ENCODE data around the gene FAM53A.

FAM53A gene

GRCh38 chr4:1660948-1661677 lies 23.0 kb downstream of the FAM53A start:
- no peak for DNase-seq (ENCODE audit: low spot score)

GRCh38 chr4:1659104-1660043 lies 24.7 kb downstream of the FAM53A start:
- no peak for DNase-seq (ENCODE audit: low spot score)

- DNase-seq (ENCODE audit: low spot score): no peak
These were observed 25.5 kb downstream of the FAM53A start for GRCh38 chr4:1658581-1658980.

- no peak for DNase-seq (ENCODE audit: low spot score)
These were observed 26.0 kb downstream of the FAM53A start for GRCh38 chr4:1658146-1658545.

- no peak for DNase-seq (ENCODE audit: low spot score)
These were observed 27.1 kb downstream of the FAM53A start for GRCh38 chr4:1656986-1657385.

GRCh38 chr4:1656132-1656531 lies 28.0 kb downstream of the FAM53A start:
- DNase-seq (ENCODE audit: low spot score): no peak

GRCh38 chr4:1655676-1656075 lies 28.4 kb downstream of the FAM53A start:
- DNase-seq (ENCODE audit: low spot score): no peak

- no peak for DNase-seq (ENCODE audit: low spot score)
These were observed 29.0 kb downstream of the FAM53A start for GRCh38 chr4:1655081-1655480.

GRCh38 chr4:1654216-1654955 lies 29.7 kb downstream of the FAM53A start:
- no peak for DNase-seq (ENCODE audit: low spot score)

GRCh38 chr4:1653776-1654175 lies 30.3 kb downstream of the FAM53A start:
- no peak for DNase-seq (ENCODE audit: low spot score)

GRCh38 chr4:1652088-1652487 lies 32.0 kb downstream of the FAM53A start:
- no peak for DNase-seq (ENCODE audit: low spot score)

GRCh38 chr4:1651609-1652008 lies 32.5 kb downstream of the FAM53A start:
- DNase-seq (ENCODE audit: low spot score): no peak

GRCh38 chr4:1648962-1649361 lies 35.2 kb downstream of the FAM53A start:
- DNase-seq (ENCODE audit: low spot score): no peak

GRCh38 chr4:1647432-1647831 lies 36.7 kb downstream of the FAM53A start:
- no peak for DNase-seq (ENCODE audit: low spot score)

- no peak for DNase-seq (ENCODE audit: low spot score)
These were observed 37.4 kb downstream of the FAM53A start for GRCh38 chr4:1646690-1647089.

- DNase-seq (ENCODE audit: low spot score): no peak
These were observed 39.0 kb downstream of the FAM53A start for GRCh38 chr4:1644891-1645657.

- no peak for DNase-seq (ENCODE audit: low spot score)
These were observed 40.0 kb downstream of the FAM53A start for GRCh38 chr4:1643971-1644735.

GRCh38 chr4:1642196-1642951 lies 41.7 kb downstream of the FAM53A start:
- DNase-seq (ENCODE audit: low spot score): no peak

- no peak for DNase-seq (ENCODE audit: low spot score)
These were observed 42.4 kb downstream of the FAM53A start for GRCh38 chr4:1641671-1642070.
